GM18498 (cell line): ENCODE results near the gene UBA1.

Source experiments
- ATAC-seq: cut with Tn5 transposase; IDR thresholded peaks from one replicate; pipeline ENCODE4 v1.9.1; 2021; ENCODE audit warnings: mild to moderate bottlenecking, moderate library complexity; ENCODE audit not compliant: unreplicated experiment

UBA1 gene

GRCh38 chrX:47187106-47187677 is 6.4 kb upstream of the UBA1 start:
- ATAC-seq = no peak

GRCh38 chrX:47189906-47190305 is 3.7 kb upstream of the UBA1 start:
- no peak for ATAC-seq

GRCh38 chrX:47190445-47191269 is 3.0 kb upstream of the UBA1 start:
- ATAC-seq = peak; percentile 77

GRCh38 chrX:47191331-47191730 is 2.3 kb upstream of the UBA1 start:
- ATAC-seq = no peak

- no peak for ATAC-seq
Measured at GRCh38 chrX:47191806-47192401, 1.7 kb upstream of the UBA1 start.

GRCh38 chrX:47194194-47194787 is 662 bp downstream of the UBA1 start:
- no peak for ATAC-seq

GRCh38 chrX:47196098-47196497 is 2.5 kb downstream of the UBA1 start:
- no peak for ATAC-seq

GRCh38 chrX:47197526-47197925 is 3.9 kb downstream of the UBA1 start:
- ATAC-seq = no peak

- no peak for ATAC-seq
Measured at GRCh38 chrX:47198026-47198686, 4.5 kb downstream of the UBA1 start.

- no peak for ATAC-seq
Measured at GRCh38 chrX:47198687-47199080, 5.1 kb downstream of the UBA1 start.

- ATAC-seq = no peak
Measured at GRCh38 chrX:47199286-47199685, 5.7 kb downstream of the UBA1 start.

GRCh38 chrX:47200385-47201150 is 6.9 kb downstream of the UBA1 start:
- ATAC-seq = no peak

- no peak for ATAC-seq
Measured at GRCh38 chrX:47201345-47201944, 7.8 kb downstream of the UBA1 start.

- no peak for ATAC-seq
Measured at GRCh38 chrX:47202316-47202715, 8.7 kb downstream of the UBA1 start.

- ATAC-seq = no peak
Measured at GRCh38 chrX:47202877-47203276, 9.2 kb downstream of the UBA1 start.

- no peak for ATAC-seq
Measured at GRCh38 chrX:47204970-47205369, 11.3 kb downstream of the UBA1 start.

GRCh38 chrX:47206316-47206715 is 12.7 kb downstream of the UBA1 start:
- ATAC-seq = no peak

- no peak for ATAC-seq
Measured at GRCh38 chrX:47208108-47208507, 14.5 kb downstream of the UBA1 start.

- no peak for ATAC-seq
Measured at GRCh38 chrX:47209508-47210238, 16.0 kb downstream of the UBA1 start.
